ENCODE results near the gene SPTLC3. TPM values are rescaled to one million over a fixed set of nuclear protein-coding genes. Genes with fewer than 3 reads are reported as not detected.

The SPTLC3 gene
- total and polyA plus RNA-seq, 2 experiments from 2014 or later = 0.52 to 0.66 TPM

DNA sequence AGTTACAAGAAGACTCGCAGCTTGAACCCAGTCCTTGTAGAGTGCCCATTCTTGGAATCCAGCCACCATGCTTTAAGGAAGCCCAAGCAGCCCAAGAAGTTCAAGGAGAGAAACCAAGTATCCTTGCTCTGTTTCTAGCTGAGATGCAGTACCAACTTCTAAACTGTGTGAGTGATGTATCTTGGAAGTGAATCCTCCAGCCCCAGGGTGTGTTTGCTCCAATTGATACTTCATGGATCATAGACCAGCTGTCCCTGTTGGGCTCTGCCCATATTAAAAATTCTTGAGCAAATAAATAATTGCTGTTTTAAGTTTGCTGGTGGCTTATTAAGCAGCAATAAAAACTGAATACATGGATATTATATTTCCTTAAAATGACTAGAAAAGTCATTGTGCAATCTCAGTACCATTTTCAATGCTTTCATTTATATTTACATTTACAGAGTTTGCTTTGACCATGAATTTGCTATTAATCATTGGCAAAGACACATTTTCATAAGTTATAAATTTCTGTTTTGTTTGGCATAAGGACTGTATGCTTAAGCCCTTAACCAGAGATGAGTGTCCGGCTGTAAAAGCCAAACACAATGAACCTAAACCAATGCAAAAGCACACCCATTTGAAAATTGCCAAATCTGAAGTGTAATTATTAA, 9.2 kb downstream of the SPTLC3 start (continued):
- TF ChIP-seq, protein P1, sequence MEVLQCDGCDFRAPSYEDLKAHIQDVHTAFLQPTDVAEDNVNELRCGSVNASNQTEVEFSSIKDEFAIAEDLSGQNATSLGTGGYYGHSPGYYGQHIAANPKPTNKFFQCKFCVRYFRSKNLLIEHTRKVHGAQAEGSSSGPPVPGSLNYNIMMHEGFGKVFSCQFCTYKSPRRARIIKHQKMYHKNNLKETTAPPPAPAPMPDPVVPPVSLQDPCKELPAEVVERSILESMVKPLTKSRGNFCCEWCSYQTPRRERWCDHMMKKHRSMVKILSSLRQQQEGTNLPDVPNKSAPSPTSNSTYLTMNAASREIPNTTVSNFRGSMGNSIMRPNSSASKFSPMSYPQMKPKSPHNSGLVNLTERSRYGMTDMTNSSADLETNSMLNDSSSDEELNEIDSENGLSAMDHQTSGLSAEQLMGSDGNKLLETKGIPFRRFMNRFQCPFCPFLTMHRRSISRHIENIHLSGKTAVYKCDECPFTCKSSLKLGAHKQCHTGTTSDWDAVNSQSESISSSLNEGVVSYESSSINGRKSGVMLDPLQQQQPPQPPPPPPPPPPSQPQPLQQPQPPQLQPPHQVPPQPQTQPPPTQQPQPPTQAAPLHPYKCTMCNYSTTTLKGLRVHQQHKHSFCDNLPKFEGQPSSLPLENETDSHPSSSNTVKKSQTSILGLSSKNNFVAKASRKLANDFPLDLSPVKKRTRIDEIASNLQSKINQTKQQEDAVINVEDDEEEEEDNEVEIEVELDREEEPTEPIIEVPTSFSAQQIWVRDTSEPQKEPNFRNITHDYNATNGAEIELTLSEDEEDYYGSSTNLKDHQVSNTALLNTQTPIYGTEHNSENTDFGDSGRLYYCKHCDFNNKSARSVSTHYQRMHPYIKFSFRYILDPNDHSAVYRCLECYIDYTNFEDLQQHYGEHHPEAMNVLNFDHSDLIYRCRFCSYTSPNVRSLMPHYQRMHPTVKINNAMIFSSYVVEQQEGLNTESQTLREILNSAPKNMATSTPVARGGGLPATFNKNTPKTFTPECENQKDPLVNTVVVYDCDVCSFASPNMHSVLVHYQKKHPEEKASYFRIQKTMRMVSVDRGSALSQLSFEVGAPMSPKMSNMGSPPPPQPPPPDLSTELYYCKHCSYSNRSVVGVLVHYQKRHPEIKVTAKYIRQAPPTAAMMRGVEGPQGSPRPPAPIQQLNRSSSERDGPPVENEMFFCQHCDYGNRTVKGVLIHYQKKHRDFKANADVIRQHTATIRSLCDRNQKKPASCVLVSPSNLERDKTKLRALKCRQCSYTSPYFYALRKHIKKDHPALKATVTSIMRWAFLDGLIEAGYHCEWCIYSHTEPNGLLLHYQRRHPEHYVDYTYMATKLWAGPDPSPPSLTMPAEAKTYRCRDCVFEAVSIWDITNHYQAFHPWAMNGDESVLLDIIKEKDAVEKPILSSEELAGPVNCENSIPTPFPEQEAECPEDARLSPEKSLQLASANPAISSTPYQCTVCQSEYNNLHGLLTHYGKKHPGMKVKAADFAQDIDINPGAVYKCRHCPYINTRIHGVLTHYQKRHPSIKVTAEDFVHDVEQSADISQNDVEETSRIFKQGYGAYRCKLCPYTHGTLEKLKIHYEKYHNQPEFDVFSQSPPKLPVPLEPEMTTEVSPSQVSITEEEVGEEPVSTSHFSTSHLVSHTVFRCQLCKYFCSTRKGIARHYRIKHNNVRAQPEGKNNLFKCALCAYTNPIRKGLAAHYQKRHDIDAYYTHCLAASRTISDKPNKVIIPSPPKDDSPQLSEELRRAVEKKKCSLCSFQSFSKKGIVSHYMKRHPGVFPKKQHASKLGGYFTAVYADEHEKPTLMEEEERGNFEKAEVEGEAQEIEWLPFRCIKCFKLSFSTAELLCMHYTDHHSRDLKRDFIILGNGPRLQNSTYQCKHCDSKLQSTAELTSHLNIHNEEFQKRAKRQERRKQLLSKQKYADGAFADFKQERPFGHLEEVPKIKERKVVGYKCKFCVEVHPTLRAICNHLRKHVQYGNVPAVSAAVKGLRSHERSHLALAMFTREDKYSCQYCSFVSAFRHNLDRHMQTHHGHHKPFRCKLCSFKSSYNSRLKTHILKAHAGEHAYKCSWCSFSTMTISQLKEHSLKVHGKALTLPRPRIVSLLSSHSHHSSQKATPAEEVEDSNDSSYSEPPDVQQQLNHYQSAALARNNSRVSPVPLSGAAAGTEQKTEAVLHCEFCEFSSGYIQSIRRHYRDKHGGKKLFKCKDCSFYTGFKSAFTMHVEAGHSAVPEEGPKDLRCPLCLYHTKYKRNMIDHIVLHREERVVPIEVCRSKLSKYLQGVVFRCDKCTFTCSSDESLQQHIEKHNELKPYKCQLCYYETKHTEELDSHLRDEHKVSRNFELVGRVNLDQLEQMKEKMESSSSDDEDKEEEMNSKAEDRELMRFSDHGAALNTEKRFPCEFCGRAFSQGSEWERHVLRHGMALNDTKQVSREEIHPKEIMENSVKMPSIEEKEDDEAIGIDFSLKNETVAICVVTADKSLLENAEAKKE (CRISPR knock-in tag; IDR thresholded peaks at IDR 0.05) = no peak

DNA sequence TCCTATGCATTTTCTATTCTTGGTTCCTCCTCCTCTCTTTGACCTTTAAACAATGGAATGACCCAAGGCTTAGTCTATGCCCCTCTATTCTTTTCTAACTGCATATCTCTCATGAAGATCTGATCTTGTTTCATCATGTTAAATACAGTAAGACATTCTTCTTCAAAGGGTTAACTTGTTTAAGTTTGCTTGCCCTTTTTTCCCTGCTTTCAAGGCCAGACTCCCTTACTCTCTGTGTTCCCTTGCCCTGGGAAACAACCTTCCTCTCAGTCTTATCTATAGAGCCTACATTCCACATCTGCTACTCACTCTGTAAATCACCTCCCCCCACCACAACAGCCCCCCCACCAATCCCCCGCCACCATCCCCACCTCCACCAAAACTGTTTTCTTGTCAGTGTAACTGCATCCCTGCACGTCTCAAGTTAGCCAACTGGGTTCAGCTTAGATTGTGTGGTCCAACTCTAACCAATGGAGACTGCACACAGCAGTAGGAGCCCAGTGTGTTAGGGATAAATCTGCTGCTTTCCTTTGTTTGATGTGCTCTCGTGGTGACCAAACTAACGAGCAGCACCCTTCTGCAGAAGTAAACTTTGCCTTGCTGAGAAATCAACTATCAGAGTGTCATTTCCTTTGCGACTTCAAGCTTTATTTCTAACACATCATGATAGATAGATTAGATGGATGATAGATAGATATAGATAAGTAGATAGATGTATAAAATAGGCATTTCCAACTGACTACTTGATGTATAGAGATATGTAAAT, 12.6 kb downstream of the SPTLC3 start:
- no peaks in the 10 kb centered on the region for H3K36me3 ChIP-seq (ENCODE audit: insufficient read depth)
- H3K27me3 ChIP-seq (ENCODE audit: insufficient read depth) = no peaks in the 10 kb centered on the region
- DNase-seq (ENCODE audit: low spot score) = no peak
- H3K27ac Mint-ChIP-seq = no peak overlapping the region
- no peak overlapping the region for H2AFZ ChIP-seq
- H3K79me2 ChIP-seq (replicated peaks; ENCODE audit: insufficient read depth) = no peaks in the 10 kb centered on the region
- no peaks in the 10 kb centered on the region for H4K20me1 ChIP-seq (replicated peaks; ENCODE audit: insufficient read depth)
- peaks cover 22% of the 10 kb centered on the region for H3K9me3 Mint-ChIP-seq
- H3K4me3 Mint-ChIP-seq = no peak overlapping the region
- H3K27me3 Mint-ChIP-seq (ENCODE audit: insufficient read depth, low read depth, poor library complexity) = no peaks in the 10 kb centered on the region
- H3K4me3 ChIP-seq = no peak overlapping the region
- H3K27ac ChIP-seq (ENCODE audit: low read depth) = no peak overlapping the region
- no peak overlapping the region for H3K4me2 ChIP-seq
- H3K9me2 ChIP-seq (ENCODE audit: insufficient read depth) = peaks cover 5% of the 10 kb centered on the region
- H3K36me3 Mint-ChIP-seq (ENCODE audit: low read depth) = peaks cover 20% of the 10 kb centered on the region
- H3K4me1 Mint-ChIP-seq = peaks cover 3% of the 10 kb centered on the region; the same call in 1 of the 3 replicates
- ATAC-seq = no peak
- no peaks in the 10 kb centered on the region for H3K4me1 ChIP-seq (ENCODE audit: insufficient read depth)
- no peaks in the 10 kb centered on the region for H3F3A ChIP-seq (replicated peaks; ENCODE audit: low read depth)
- no peak for TF ChIP-seq CREB1 (CRISPR knock-in tag; IDR thresholded peaks at IDR 0.05; ENCODE audit: low read depth)
- TF ChIP-seq ETS1 (IDR thresholded peaks at IDR 0.05) = no peak
- TF ChIP-seq, protein P1 (CRISPR knock-in tag; IDR thresholded peaks at IDR 0.05) = no peak
